ENCODE measurements around the gene MINPP1.
A peak's percentile ranks its signal among the peaks of the same experiment; 100 is the strongest.
"Not testable (repeated sequence)": the region's sequence is repeated elsewhere in the genome, so short reads cannot be mapped to it uniquely, and the experiment has no call there.

The MINPP1 gene

DNA sequence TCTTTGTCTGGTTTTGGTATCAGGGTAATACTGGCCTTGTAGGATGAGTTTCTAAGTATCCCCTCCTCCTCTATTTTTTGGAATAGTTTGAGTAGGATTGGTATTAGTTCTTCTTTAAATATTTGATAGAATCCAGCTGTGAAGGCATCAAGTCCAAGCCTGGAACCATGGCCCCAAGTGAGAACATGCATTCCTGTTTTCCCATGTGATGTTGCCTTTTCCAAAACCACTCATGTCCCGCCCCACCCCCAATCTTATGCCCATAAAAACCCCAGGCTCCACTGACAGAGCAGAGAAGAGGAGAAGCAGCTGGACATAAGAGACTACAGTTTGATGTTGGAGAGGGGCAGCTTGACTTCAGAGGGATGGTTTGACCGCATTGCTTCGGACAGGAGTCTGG lies 71.2 kb downstream of the MINPP1 start:
- no peak for DNase-seq (ENCODE audit: low read depth)

DNA sequence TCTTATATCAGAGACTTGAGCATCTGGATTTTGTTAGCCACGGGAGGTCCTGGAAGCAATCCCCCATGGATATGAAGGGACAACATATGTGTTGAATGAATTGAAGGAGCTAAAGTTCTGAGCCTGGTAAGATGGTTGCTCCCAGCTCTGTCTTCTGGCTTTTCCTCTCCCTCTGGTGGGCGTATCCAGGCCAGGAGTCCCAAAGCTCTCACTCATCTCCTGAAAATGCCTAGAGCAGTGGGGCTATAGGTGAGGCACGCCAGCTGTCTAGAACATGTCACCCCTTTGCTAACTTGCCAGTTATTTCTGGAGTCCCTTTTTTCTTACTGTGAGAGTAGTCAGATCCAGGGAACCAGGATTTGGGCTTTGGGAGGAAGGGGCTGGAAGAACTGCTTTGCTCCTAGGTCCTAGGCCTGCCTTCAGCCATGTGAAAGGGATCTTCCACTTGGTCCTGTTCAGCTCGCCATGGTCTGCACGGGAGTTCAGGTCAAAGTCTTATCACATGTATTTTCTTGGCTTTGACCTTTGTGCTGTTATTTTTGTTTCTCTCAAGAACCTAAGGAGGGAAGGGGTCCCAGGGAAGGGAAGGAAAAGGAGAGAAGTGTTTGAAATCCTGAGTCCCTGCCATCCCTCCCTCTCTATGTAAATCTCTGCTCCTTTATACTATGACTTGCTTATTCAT lies 73.6 kb downstream of the MINPP1 start:
- no peak for DNase-seq (ENCODE audit: low read depth)

DNA sequence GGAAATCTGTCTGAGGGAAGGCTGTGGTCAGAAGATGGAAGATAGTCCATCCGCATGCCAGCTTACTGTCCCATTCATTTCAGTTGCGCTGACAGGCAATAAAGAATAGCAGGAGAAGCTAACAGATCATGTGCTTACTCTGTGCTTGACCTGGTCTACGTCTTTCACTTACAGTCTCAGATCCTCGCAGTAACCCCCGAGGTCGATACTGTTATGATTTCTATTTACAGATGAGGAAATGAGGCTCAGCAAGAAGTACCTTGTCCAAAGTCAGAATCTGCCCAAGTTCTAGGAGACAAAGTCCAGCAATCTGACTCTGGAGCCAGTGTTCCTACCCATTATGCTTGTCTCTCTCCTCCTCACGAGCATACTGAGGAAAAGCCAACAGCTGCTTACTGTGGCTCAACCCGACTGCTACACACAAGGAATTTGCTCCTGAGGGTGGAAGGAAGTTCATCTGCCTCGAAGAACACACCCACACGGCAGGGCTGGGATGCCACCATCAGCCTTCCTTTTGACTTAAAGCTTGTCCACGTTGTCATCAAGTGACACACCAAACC lies 74.2 kb downstream of the MINPP1 start:
- DNase-seq (ENCODE audit: low read depth): no peak

DNA sequence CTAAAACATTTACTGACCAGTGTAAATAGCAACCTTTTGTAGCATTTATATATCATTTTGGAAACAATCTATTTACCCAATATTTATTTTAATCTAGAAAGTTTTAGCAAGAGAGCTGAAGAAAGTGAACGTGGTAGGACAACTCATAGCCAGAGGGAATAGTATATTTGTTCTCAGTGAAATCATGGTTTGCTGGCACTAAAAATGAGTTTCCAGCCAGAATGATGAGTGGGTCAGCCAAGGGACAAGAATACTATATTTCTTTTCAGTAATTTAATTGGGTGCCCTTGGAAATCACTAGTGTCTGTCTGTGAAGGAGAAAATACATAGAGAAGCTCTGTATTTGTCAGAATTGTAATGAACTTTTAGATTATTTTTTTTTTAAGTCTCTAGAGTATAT lies 74.9 kb downstream of the MINPP1 start:
- DNase-seq (ENCODE audit: low read depth): no peak

DNA sequence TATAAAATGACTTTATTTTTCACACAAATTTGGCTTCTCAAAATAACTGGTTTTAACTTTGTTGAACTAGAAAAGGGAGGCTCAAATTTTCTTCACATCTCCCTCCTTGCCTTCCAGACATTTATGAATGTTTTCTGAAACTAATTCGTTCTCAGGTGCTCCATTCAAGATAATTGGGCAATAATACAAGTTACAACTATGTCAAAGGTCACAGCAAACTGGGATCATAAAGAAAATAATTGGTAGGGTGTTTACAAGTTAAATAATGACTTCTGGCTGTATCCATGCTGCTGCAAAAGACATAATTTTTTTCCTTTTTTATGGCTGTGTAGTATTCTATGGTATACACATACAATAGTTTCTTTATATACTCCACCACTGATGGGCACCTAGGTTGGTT lies 75.3 kb downstream of the MINPP1 start:
- no peak for DNase-seq (ENCODE audit: low read depth)

DNA sequence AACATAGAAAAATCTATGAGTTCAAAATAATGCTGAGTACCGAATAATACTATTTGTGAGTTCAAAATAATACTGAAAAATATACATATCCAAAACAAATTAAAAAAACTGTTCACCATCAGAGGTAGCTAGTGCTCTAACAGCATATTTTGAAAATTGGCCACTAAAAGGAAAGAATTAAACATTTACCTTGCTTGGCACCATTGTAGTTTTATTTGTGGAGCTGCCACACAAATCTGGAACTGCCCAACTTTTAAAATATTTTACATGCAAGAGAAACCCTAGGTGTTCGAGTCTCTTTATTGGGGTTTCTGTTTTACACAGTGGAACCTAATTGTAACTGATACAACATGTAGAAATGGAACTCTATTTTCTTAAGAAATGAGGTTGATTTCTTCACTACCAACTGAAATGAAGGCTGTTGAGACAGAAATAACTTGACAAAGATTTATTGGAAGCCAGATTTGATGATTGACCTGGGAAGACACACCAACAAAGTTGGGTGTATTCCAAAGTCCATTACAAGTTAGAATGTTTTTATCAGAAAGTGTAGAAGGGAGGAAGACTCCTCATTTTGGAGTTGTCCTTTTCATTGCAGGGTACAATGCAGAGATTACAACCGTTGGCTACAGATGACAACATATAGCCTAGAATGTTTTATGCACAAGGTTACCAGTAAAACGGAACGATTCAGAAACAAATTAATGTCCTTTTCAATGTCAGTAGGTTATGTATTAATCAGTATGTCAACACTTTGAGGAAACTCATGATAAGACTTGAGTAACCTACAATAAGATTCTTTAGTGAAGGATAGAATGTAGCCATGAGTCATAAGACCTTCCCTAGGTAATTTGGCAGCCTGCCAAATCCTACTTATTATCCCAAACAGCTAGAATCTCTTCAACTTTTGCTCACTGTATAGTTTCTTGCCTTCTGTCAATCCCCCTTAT lies 81.1 kb downstream of the MINPP1 start:
- DNase-seq (ENCODE audit: low read depth): no peak

DNA sequence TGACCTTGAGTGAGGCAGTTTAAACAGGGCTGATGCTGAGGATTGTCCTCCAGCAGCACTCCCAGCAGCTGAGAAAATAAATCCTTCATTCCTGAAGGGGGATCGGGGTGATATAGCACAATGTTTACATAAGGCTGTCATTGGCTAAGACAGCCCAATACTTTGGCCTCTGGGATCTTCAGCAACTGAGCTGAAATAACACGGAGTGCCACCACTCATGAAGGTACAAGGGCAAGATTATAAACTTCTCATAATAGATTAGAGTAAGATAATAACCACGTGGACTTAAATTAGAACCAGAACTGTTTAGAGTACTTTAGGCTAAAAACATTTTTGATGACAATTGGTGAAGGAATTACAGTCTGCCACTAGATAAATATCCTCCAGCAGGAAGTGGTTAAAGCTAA lies 85.0 kb downstream of the MINPP1 start:
- DNase-seq (ENCODE audit: low read depth): no peak

DNA sequence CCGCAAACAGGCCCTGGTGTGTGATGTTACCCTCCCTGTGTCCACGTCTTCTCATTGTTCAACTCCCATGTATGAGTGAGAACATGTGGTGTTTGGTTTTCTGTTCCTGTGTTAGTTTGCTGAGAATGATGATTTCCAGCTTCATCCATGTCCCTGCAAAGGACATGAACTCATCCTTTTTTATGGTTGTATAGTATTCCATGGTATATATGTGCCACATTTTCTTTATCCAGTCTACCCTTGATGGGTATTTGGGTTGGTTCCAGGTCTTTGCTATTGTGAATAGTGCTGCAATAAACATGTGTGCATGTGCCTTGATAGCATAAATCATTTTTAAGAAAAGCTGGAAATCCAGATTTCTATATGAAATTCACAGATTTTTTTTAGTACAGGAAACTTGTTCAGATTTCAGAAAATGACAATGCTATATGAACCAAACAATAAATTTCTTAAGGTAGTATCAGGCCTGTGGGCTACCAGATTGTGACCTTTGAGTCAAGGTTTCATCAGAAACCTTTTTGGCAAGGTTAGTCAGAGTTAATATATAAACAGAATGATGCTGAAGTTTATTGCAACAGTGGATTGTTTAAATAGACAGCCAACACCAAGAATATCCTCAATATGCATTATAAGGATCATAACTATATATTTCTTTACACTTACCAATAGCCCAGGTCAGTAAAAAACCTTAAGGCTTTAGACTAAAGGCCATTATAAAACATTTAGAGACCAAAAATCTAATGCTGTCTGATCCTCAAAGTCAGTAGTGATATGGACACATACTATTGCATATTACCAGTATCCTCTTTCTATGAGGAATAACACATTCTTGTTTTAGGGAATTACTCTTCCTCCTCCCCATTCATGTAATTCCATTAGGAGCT lies 86.3 kb downstream of the MINPP1 start:
- DNase-seq (ENCODE audit: low read depth): no peak

DNA sequence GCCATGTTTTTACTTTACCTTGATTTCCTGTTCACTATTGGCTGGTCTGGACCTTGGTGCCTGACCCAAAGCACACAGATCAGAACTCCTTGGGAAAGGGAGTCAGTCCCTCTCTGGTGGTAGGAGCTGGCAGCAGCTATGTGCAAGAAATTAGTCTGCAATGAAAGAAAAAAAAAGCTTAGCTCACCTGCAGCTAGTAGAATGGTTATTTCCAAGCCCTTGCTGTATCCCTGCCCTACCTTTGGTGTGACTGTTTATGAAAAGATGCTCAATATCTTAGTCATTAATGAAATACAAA lies 86.8 kb downstream of the MINPP1 start:
- DNase-seq (ENCODE audit: low read depth): no peak

DNA sequence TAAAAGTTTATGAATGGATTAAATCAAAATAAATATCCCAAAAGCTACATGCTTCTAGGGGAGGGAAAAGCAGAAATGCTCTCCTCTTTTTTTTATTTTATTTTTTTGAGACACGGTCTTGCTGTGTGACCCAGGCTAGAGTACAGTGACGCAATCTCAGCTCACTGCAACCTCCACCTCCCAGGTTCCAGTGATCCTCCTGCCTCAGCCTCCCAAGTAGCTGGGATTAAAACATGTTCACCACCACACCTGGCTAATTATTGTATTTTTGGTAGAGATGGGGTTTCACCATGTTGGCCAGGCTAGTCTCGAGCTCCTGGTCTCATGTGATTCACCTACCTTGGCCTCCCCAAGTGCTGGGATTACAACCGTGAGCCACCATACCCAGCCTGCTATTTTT lies 88.2 kb downstream of the MINPP1 start:
- DNase-seq (ENCODE audit: low read depth): not testable (repeated sequence)

DNA sequence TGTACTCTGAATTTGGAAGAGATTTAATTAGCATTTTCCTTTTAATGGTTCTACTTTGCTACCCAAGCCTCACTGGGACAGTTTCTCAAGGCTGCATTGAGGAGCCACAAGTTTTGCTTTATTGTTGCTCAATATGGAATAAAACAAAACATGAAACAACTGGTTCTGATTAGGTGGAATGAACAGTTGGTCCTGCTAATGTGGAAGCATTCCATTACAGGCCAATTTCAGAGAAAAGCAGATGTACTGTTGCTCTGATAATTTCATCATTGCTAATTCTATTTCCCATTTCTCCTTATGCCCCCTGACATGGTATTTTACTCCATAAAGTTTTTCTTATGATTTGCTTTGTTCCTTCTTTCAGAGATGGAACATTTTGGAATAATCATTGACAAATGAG lies 89.0 kb downstream of the MINPP1 start:
- DNase-seq (ENCODE audit: low read depth): peak; percentile 36

DNA sequence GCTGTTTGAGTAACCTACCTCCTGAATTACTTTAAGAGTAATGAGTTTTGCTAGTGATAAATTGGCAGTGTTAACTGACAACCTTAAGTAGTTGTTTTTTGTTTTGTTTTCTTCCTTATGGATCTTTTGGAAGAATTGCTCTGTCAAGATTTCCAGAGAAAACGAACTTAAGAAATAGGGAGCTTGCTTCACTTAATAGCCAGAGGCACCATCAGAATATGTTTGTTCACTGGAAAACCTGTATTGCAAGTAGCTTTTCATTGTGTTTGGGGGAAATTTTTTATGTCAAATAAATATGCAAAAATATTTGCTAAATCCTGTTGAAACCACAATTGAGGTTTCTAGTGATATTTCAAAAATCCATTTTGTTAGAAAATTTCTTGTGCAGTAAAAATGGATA lies 89.5 kb downstream of the MINPP1 start:
- DNase-seq (ENCODE audit: low read depth): no peak

DNA sequence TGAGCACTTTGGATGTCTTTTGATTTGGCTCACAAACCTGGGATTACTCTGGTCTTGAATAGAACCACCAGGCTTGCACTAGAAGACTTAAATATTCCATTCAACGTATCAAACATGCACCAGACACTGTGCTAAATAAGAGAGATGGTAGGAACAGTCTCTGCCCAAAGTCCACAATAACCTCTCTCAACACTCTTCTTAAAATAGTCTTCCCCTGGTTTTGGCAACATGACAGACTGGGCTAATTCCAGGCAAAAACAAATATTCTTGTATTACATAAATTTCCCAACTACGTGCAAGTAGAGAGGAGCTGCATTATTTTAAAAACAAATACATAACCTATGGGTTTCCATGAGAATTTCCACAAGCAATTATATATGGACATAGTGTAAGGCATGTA lies 90.2 kb downstream of the MINPP1 start:
- no peak for DNase-seq (ENCODE audit: low read depth)

DNA sequence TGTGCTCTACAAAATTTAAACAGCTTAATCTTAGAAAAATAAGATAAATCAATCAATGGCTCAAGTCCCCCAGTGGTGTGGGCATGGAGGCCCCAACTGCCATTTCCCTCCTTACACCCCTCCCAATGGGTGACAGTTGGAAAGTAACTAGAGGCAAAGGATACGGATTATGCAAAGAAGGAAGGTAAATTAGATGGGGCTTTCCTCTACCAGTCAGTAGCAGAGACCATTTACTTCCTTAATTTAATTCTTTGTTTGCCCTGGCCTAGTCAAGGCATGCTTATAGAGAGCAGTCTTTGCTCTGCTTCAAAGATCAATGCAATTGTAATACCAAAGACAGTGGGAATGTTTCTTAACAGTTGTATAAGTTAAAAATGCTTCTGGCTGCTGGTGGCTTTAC lies 91.7 kb downstream of the MINPP1 start:
- no peak for DNase-seq (ENCODE audit: low read depth)

DNA sequence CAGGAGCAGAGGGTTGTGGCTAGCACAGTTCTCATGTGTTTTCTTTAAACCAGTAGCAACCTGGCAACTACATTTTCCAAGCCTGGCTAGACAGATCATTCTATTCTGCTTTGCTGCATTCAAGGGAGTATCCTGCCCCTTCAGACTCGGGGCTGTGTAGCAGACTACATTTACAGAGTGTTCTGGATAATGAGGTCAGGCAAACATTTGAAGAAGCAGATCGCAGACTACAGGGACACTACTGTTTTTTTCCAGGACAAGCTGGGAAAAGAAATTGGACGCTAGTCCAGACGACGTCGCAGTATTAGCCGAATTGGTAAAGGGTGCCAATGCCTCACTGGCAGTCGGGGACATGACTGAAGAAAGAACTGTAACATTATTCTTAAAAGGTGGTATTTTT lies 94.0 kb downstream of the MINPP1 start:
- DNase-seq (ENCODE audit: low read depth): no peak

DNA sequence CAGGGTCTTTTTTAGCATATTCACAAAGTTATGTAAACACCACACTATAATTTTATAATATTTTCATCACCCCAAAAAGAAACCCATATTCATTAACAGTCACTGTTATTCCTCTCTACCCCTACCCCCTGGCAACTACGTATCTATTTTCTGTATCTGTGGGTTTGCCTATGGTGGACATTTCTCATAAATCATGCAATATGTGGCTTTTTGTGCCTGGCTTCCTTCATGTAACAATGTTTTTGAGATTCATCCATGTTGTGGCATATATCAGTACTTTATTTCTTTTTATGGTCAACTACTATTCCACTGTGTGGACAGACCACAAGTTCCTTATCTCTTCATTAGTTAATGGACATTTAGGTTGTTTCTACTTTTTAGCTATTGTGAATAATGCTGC lies 95.9 kb downstream of the MINPP1 start:
- no peak for DNase-seq (ENCODE audit: low read depth)
